GM12874 (cell line): Measurements from ENCODE around the gene PCNX2.

Experiments
- CTCF ChIP-seq: IDR thresholded peaks from 2 replicates; pipeline ENCODE4 v1.5.1; 2011; ENCODE audit warnings: low read depth, mild to moderate bottlenecking, control low read depth, low read length, moderate library complexity; ENCODE audit not compliant: insufficient read depth

Gene PCNX2

GRCh38 chr1:232950197-232951176 lies 345.0 kb downstream of the PCNX2 start, which contains the start of gene NTPCR:
Gene NTPCR, plus strand, starts transcription at chr1:232950611. Its CDS starts 100 bp downstream, at chr1:232950711.
- no peak for TF ChIP-seq CTCF

- no peak for TF ChIP-seq CTCF
Measured at GRCh38 chr1:232949636-232950196, 345.8 kb downstream of the PCNX2 start.

GRCh38 chr1:232944347-232944746 lies 351.2 kb downstream of the PCNX2 start:
- no peak for TF ChIP-seq CTCF

- TF ChIP-seq CTCF, result no peak
Measured at GRCh38 chr1:232943679-232944252, 351.8 kb downstream of the PCNX2 start.

GRCh38 chr1:232942413-232943294 lies 352.9 kb downstream of the PCNX2 start:
- TF ChIP-seq CTCF, result no peak

GRCh38 chr1:232940262-232940661 lies 355.3 kb downstream of the PCNX2 start:
- no peak for TF ChIP-seq CTCF

- TF ChIP-seq CTCF, result no peak
Measured at GRCh38 chr1:232939748-232940147, 355.8 kb downstream of the PCNX2 start.
